ENCODE results near the gene ATG9B. TPM values are rescaled to one million over a fixed set of nuclear protein-coding genes. Genes with fewer than 3 reads are reported as not detected.
A peak's percentile ranks its signal among the peaks of the same experiment; 100 is the strongest.

Gene ATG9B
- total RNA-seq, 2 experiments from 2014 or later = 3.5 to 4.6 TPM

GRCh38 chr7:150993511-150993910, 30.8 kb downstream of the ATG9B start:
- Mint-ChIP-seq H3K27ac (no peak overlapping the region), H3K27me3 (no peaks in the 10 kb centered on the region), H3K9me3 (peaks cover 25% of the 10 kb centered on the region), H3K4me1 (ENCODE audit: low read depth) (peaks cover 41% of the 10 kb centered on the region), H3K4me3 (no peak overlapping the region), H3K36me3 (peaks cover 3% of the 10 kb centered on the region)
- POLR2A ChIA-PET = no interaction called here
- CTCF ChIA-PET = interaction anchor here (0.7 to 7.4 kb wide), 10 partner anchors 8 to 175 kb away, joined by 3 to 53 read pairs (median 6); no protein-coding TSS in a partner anchor
- DNase-seq = no peak
- intact Hi-C loops (cut with micrococcal nuclease) = no loop called here

GRCh38 chr7:150992833-150993302, 31.4 kb downstream of the ATG9B start:
- no peaks in the 10 kb centered on the region for H3K27me3 Mint-ChIP-seq
- ChIA-PET POLR2A (no interaction called here), CTCF (interaction anchor here (1.3 to 7.4 kb wide), 4 partner anchors 14 to 31 kb away, joined by 3 to 53 read pairs (median 10); no protein-coding TSS in a partner anchor)
- H3K27ac Mint-ChIP-seq = no peak overlapping the region
- peaks cover 25% of the 10 kb centered on the region for H3K9me3 Mint-ChIP-seq
- intact Hi-C loops (cut with micrococcal nuclease) = no loop called here
- peaks cover 42% of the 10 kb centered on the region for H3K4me1 Mint-ChIP-seq (ENCODE audit: low read depth)
- peaks cover 3% of the 10 kb centered on the region for H3K36me3 Mint-ChIP-seq
- peak; percentile 29 for DNase-seq
- H3K4me3 Mint-ChIP-seq = no peak overlapping the region

GRCh38 chr7:150992051-150992640, 32.1 kb downstream of the ATG9B start:
- ChIA-PET CTCF (interaction anchor here (1.0 to 7.4 kb wide), 5 partner anchors 14 to 94 kb away, joined by 3 to 53 read pairs (median 3); no protein-coding TSS in a partner anchor), POLR2A (no interaction called here)
- intact Hi-C loops (cut with micrococcal nuclease) = no loop called here
- Mint-ChIP-seq H3K27ac (no peak overlapping the region), H3K4me3 (no peak overlapping the region), H3K9me3 (peaks cover 25% of the 10 kb centered on the region), H3K4me1 (ENCODE audit: low read depth) (peaks cover 38% of the 10 kb centered on the region), H3K36me3 (peaks cover 3% of the 10 kb centered on the region), H3K27me3 (no peaks in the 10 kb centered on the region)
- DNase-seq = no peak

DNA sequence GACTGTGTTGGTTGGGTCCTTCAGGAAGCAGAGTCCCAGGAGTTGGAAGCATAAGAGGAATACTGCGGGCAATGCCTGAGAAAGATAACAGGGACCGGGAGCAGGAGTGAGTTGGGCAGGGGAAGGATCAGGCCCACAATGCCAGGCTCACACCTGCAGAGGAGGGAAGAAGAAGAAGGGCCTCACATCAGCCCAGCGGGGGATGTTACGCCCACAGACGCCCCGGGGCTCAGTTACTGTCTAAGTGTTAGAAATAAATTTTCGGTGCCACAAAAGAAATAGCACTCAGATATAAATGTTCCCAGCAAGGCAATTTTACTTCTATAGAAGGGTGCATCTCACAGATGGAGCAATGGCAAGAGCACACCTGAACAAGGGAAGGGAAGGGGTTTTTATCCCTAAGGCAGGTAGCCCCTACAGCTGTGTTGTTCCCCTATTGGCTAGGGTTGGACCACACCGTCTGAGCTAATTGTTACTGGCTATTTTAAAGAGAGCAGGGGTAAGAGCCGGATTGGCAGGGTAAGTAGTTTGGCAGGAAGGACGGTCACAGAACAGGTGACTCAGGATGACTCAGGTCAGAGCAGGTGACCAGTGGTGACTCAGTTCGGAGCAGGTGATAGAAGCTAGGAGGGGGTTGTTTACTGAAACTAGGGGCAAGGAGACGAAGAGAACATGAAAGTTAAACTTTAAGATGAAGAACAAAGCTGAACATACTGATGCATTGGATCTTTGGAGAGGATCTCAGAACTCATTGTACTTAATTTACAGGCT, 33.7 kb downstream of the ATG9B start, which contains the start of gene NOS3:
TSS of gene NOS3 (plus strand) at position 602 of the 771 bp plus-strand sequence. CDS start 2,787 bp downstream, outside the sequence.
- POLR2A ChIA-PET = no interaction called here
- peaks cover 34% of the 10 kb centered on the region for H3K4me1 Mint-ChIP-seq (ENCODE audit: low read depth)
- H3K27ac Mint-ChIP-seq = no peak within 1 kb of the TSS
- H3K36me3 Mint-ChIP-seq = peaks cover 3% of the 10 kb centered on the region
- peaks cover 25% of the 10 kb centered on the region for H3K9me3 Mint-ChIP-seq
- no peak within 1 kb of the TSS for H3K4me3 Mint-ChIP-seq
- no peak for DNase-seq
- intact Hi-C loops (cut with micrococcal nuclease) = no loop called here
- no peaks in the 10 kb centered on the region for H3K27me3 Mint-ChIP-seq
- CTCF ChIA-PET = interaction anchor here (0.8 to 7.4 kb wide), 6 partner anchors 10 to 114 kb away, joined by 3 to 53 read pairs (median 10); no protein-coding TSS in a partner anchor

GRCh38 chr7:150989456-150989855, 34.8 kb downstream of the ATG9B start:
- Mint-ChIP-seq H3K36me3 (peaks cover 3% of the 10 kb centered on the region), H3K4me3 (no peak overlapping the region), H3K27ac (no peak overlapping the region), H3K9me3 (peaks cover 25% of the 10 kb centered on the region), H3K27me3 (no peaks in the 10 kb centered on the region), H3K4me1 (ENCODE audit: low read depth) (peaks cover 27% of the 10 kb centered on the region)
- intact Hi-C loops (cut with micrococcal nuclease) = no loop called here
- ChIA-PET POLR2A (no interaction called here), CTCF (interaction anchor here (0.5 to 7.4 kb wide), 15 partner anchors 10 to 320 kb away, joined by 3 to 53 read pairs (median 5); no protein-coding TSS in a partner anchor)
- no peak for DNase-seq

DNA sequence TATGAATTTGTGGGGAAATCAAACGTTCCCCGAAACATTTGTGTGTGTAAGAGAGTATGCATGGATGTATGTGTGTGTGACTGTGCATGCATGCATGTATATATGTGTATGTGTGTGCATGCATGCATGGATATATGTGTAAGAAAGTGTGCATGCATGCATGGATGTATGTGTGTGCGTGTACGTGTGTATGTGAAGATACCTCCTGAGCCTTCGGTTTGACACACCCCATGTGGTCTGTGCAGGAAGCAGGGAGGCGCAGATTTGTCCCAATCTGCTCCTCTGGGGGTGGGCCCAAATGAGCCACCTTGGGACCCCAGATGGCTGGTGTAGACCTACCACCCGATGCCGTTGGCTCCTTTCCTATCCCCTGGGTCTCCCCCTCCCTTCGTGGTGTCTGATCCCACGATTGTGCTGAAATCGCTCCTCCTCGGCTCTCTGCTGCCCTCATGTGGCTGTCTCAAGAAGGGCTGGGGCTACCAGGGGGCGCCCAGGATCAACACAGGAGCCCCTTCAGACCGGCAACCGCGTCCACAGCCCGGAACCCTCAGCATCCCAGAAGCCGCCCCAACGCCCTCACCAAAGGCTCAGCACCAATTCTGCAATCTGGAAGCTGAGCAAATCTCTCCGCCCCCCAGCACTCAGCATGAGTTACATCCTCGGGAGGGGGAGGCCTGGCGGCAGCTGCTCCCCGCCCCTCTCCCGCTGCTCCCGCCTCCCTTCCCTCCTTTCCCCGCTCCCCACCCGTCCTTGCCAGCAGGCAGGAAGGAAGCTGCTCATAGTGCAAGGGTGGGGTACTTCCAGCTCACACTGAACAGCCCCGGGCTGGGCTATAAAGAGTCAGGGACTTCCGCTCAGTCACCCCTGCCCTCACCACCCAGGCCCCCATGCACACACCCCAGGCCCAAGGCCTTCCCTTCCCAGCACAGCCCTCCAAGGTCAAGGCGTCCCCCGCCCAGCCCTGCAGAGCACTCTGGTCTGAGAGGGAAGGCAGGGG, 35.8 kb downstream of the ATG9B start:
- no peak overlapping the region for H3K27ac Mint-ChIP-seq

GRCh38 chr7:150986556-150986955, 37.7 kb downstream of the ATG9B start:
- H3K4me1 Mint-ChIP-seq (ENCODE audit: low read depth) = peaks cover 22% of the 10 kb centered on the region
- ChIA-PET CTCF (interaction anchor here (0.6 to 5.9 kb wide), 29 partner anchors 8 to 208 kb away, joined by 3 to 108 read pairs (median 5); partner anchors contain the start of genes ABCB8 and TMEM176B), POLR2A (no interaction called here)
- H3K27me3 Mint-ChIP-seq = peaks cover 4% of the 10 kb centered on the region
- intact Hi-C loops (cut with micrococcal nuclease) = loop anchor here (1.0 kb wide), 1 partner anchor 23 kb away; no protein-coding TSS in a partner anchor
- peaks cover 25% of the 10 kb centered on the region for H3K9me3 Mint-ChIP-seq
- no peak overlapping the region for H3K27ac Mint-ChIP-seq
- H3K4me3 Mint-ChIP-seq = no peak overlapping the region
- DNase-seq = no peak
- H3K36me3 Mint-ChIP-seq = peaks cover 3% of the 10 kb centered on the region

More for the DNA sequence above, 35.8 kb downstream of the ATG9B start:
- H3K27me3 Mint-ChIP-seq = no peaks in the 10 kb centered on the region
- ChIA-PET POLR2A (no interaction called here), CTCF (interaction anchor here (0.5 to 7.4 kb wide), 16 partner anchors 9 to 319 kb away, joined by 3 to 53 read pairs (median 4); no protein-coding TSS in a partner anchor)
- H3K4me3 Mint-ChIP-seq = no peak overlapping the region
- DNase-seq = peak; percentile 79
- intact Hi-C loops (cut with micrococcal nuclease) = loop anchor here (1.0 kb wide), 2 partner anchors 90 to 210 kb away; no protein-coding TSS in a partner anchor
- peaks cover 3% of the 10 kb centered on the region for H3K36me3 Mint-ChIP-seq
- H3K9me3 Mint-ChIP-seq = peaks cover 25% of the 10 kb centered on the region
- peaks cover 22% of the 10 kb centered on the region for H3K4me1 Mint-ChIP-seq (ENCODE audit: low read depth)

DNA sequence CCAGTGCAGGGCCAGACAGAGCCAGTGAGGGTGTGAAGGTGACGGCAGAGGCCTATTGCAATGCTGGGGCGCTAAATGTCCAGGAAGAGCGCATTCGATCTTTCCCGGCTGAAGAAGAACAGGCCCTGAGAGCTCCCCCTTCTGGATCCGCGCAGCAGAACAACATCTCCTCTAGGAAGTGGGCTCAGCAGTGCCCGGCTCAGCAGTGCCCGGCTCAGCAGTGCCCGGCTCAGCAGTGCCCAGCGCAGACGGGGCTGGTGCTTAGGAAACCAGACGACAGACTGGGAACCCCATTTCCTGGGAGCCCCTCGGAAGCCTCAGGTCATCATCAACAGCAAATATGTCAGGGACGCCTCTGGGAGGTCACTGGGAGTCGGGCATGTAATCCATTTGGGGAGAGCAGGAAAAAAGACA, 38.2 kb downstream of the ATG9B start:
- intact Hi-C loops (cut with micrococcal nuclease) = loop anchor here (1.0 kb wide), 1 partner anchor 23 kb away; no protein-coding TSS in a partner anchor
- Mint-ChIP-seq H3K4me1 (ENCODE audit: low read depth) (peaks cover 22% of the 10 kb centered on the region), H3K36me3 (peaks cover 1% of the 10 kb centered on the region), H3K9me3 (peaks cover 20% of the 10 kb centered on the region), H3K4me3 (no peak overlapping the region), H3K27me3 (peaks cover 6% of the 10 kb centered on the region), H3K27ac (no peak overlapping the region)
- ChIA-PET POLR2A (no interaction called here), CTCF (interaction anchor here (0.5 to 5.9 kb wide), 39 partner anchors 8 to 547 kb away, joined by 3 to 108 read pairs (median 4); partner anchors contain the start of genes ABCB8 and TMEM176B)
- peak; percentile 73 for DNase-seq

- peak; percentile 50 for DNase-seq
- H3K36me3 Mint-ChIP-seq = no peaks in the 10 kb centered on the region
- peaks cover 14% of the 10 kb centered on the region for H3K27me3 Mint-ChIP-seq
- H3K4me3 Mint-ChIP-seq = no peak overlapping the region
- peaks cover 19% of the 10 kb centered on the region for H3K4me1 Mint-ChIP-seq (ENCODE audit: low read depth)
- CTCF ChIA-PET = interaction anchor here (1.1 to 5.9 kb wide), 10 partner anchors 8 to 84 kb away, joined by 3 to 108 read pairs (median 6); no protein-coding TSS in a partner anchor
- H3K27ac Mint-ChIP-seq = no peak overlapping the region
- intact Hi-C loops (cut with micrococcal nuclease) = no loop called here
- H3K9me3 Mint-ChIP-seq = no peaks in the 10 kb centered on the region
- POLR2A ChIA-PET = no interaction called here
Observed at GRCh38 chr7:150983893-150984368, 40.4 kb downstream of the ATG9B start.

DNA sequence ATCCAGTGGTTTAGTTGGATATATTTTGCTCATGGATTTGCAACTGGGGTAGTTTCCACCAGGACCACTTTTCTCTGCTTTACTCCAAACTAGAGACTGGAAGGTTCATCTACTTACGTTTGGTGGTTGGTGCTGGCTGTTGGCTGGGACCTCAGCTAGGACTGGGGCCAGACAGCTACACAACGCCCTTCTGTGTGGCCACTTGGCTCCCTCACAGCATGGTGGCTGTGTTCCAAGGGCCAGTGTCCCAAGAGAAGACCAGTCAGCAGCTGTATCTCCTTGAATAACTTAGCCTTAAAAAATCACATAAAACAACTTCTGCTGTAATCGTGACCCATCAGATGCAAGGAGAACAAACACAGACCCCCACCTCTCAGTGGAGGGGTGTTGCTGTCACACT, 41.9 kb downstream of the ATG9B start:
- ChIA-PET CTCF (interaction anchor here (5.9 kb wide), 1 partner anchor 17 kb away, joined by 108 read pairs; no protein-coding TSS in a partner anchor), POLR2A (no interaction called here)
- Mint-ChIP-seq H3K27me3 (peaks cover 19% of the 10 kb centered on the region), H3K4me3 (no peak overlapping the region), H3K36me3 (no peaks in the 10 kb centered on the region), H3K27ac (no peak overlapping the region), H3K9me3 (no peaks in the 10 kb centered on the region), H3K4me1 (ENCODE audit: low read depth) (peaks cover 13% of the 10 kb centered on the region)
- intact Hi-C loops (cut with micrococcal nuclease) = no loop called here
- DNase-seq = no peak

- Mint-ChIP-seq H3K36me3 (no peaks in the 10 kb centered on the region), H3K4me1 (ENCODE audit: low read depth) (peaks cover 20% of the 10 kb centered on the region), H3K9me3 (no peaks in the 10 kb centered on the region), H3K27me3 (peaks cover 26% of the 10 kb centered on the region), H3K4me3 (no peak overlapping the region), H3K27ac (no peak overlapping the region)
- ChIA-PET POLR2A (no interaction called here), CTCF (no interaction called here)
- intact Hi-C loops (cut with micrococcal nuclease) = no loop called here
- no peak for DNase-seq
Observed at GRCh38 chr7:150981644-150982043, 42.6 kb downstream of the ATG9B start.

Measured in activated CD4-positive, alpha-beta memory T cell treated with anti-CD3 and anti-CD28 coated beads for 36 hours (primary cell).